HCT116 (cell line): ENCODE measurements around the gene FDXR. TPM values are rescaled to one million over a fixed set of nuclear protein-coding genes. Genes with fewer than 3 reads are reported as not detected.

Source experiments
- ATAC-seq: fragments of 200-7000 bp; cut with Tn5 transposase; 2 replicates; pipeline ENCODE4 v1.9.1; 2020; ENCODE audit warnings: mild to moderate bottlenecking, moderate library complexity
- BruUV-seq: library from RNA; stranded (reverse); fragments of 400-500 nt; replicated peaks from 2 replicates; lab custom pipeline; 2021; lab: Mats Ljungman, UMichigan
- CTCF ChIA-PET: fragments of 300-600 bp; sonication (Branson Sonifier 250); formaldehyde crosslinking; loops from one replicate; lab custom pipeline; 2021; ENCODE audit warnings: antibody characterized with exemption; lab: Charles Lee
- POLR2A ChIA-PET: fragments of 300-600, 350-600 bp; sonication (Branson Sonifier 250); formaldehyde crosslinking; loops from one replicate; lab custom pipeline; 2021; ENCODE audit warnings: antibody characterized with exemption; lab: Charles Lee
- RAD21 ChIA-PET, 2 experiments: fragments of 300-600 bp; sonication (Branson Sonifier 250); formaldehyde crosslinking; loops; one replicate each; lab custom pipeline; 2023; ENCODE audit warnings: low total read pairs in 2 of 2; ENCODE audit not compliant: uncharacterized antibody in 2 of 2, unreplicated experiment in 2 of 2, low non-redundant PET in 1 of 2; lab: Charles Lee
- DNase-seq: peaks from one replicate; pipeline ENCODE4 v3.0.0-alpha.2; 2010; ENCODE audit warnings: low read depth, low spot score
- H2AFZ ChIP-seq: fragments of 200-600 bp; shearing (Covaris generic), sonication (generic); 2 replicates; pipeline ENCODE4 v1.6.1; 2017; ENCODE audit warnings: low read depth, mixed run types, mixed read lengths, antibody characterized with exemption, low read length; ENCODE audit not compliant: poor library complexity, severe bottlenecking
- H3K27ac ChIP-seq: 2 replicates; pipeline ENCODE4 v1.5.1; 2012; ENCODE audit warnings: low read depth, low read length
- H3K27me3 ChIP-seq: fragments of 200-600 bp; sonication (generic); 2 replicates; pipeline ENCODE4 v1.6.1; 2016; ENCODE audit warnings: mixed run types, low read length, mixed read lengths; ENCODE audit not compliant: insufficient read depth
- H3K36me3 ChIP-seq, 2 experiments: fragments of 200-500 bp in 1 of 2; fragments of 200-600 bp in 1 of 2; sonication (Bioruptor generic) in 1 of 2; sonication (generic) in 1 of 2; 2 replicates each; pipeline versions ENCODE4 v1.5.1 to v1.6.1; 2014 to 2016; ENCODE audit warnings: low read length in 2 of 2, inconsistent platforms in 1 of 2, mixed read lengths in 1 of 2, mixed run types in 1 of 2; ENCODE audit not compliant: insufficient read depth in 2 of 2, control insufficient read depth in 1 of 2
- H3K4me1 ChIP-seq, 2 experiments: fragments of 200-600 bp in 1 of 2; sonication (generic) in 1 of 2; 2 replicates each; pipeline versions ENCODE4 v1.5.1 to v1.6.1; 2012 to 2017; ENCODE audit warnings: low read length in 2 of 2, inconsistent platforms in 1 of 2, mild to moderate bottlenecking in 1 of 2, mixed read lengths in 1 of 2, mixed run types in 1 of 2, moderate library complexity in 1 of 2; ENCODE audit not compliant: insufficient read depth in 2 of 2, control insufficient read depth in 1 of 2
- H3K4me2 ChIP-seq: fragments of 200-600 bp; sonication (generic); 2 replicates; pipeline ENCODE4 v1.6.1; 2017; ENCODE audit warnings: mixed run types, low read length, mixed read lengths
- H3K4me3 ChIP-seq, 2 experiments: fragments of 200-600 bp in 1 of 2; sonication (generic) in 1 of 2; replicated peaks in 1 of 2; 2 replicates each; pipeline ENCODE4 v1.5.1; 2011 to 2016; ENCODE audit warnings: low read length in 2 of 2, control low read depth in 1 of 2, low read depth in 1 of 2, mild to moderate bottlenecking in 1 of 2, mixed read lengths in 1 of 2, mixed run types in 1 of 2
- H3K79me2 ChIP-seq: fragments of 200-600 bp; sonication (generic); 2 replicates; pipeline ENCODE4 v1.6.1; 2017; ENCODE audit warnings: mild to moderate bottlenecking, mixed run types, low read length, moderate library complexity, mixed read lengths; ENCODE audit not compliant: insufficient read depth
- H3K9ac ChIP-seq: fragments of 200-600 bp; sonication (generic); 2 replicates; pipeline ENCODE4 v1.6.1; 2016; ENCODE audit warnings: low read length, mixed read lengths
- H3K9me2 ChIP-seq: fragments of 200-600 bp; sonication (generic), shearing (Covaris generic); 2 replicates; pipeline ENCODE4 v1.6.1; 2017; ENCODE audit warnings: mixed run types, mild to moderate bottlenecking, moderate library complexity; ENCODE audit not compliant: insufficient read depth
- H3K9me3 ChIP-seq, 2 experiments: fragments of 200-500 bp in 1 of 2; fragments of 200-600 bp in 1 of 2; sonication (Bioruptor generic) in 1 of 2; sonication (generic) in 1 of 2; 2 replicates each; pipeline ENCODE4 v1.6.1; 2014 to 2017; ENCODE audit warnings: low read length in 2 of 2, mixed read lengths in 2 of 2, inconsistent platforms in 1 of 2, low read depth in 1 of 2, mild to moderate bottlenecking in 1 of 2, mixed run types in 1 of 2, moderate library complexity in 1 of 2; ENCODE audit not compliant: control insufficient read depth in 1 of 2, insufficient read depth in 1 of 2
- H4K20me1 ChIP-seq: fragments of 200-600 bp; sonication (generic), shearing (Covaris generic); 2 replicates; pipeline ENCODE4 v1.6.1; 2017; ENCODE audit warnings: mixed run types, mild to moderate bottlenecking, moderate library complexity; ENCODE audit not compliant: insufficient read depth
- CEBPB ChIP-seq: IDR thresholded peaks from 2 replicates; pipeline ENCODE4 v1.6.1; 2012; ENCODE audit warnings: low read depth
- ELF1 ChIP-seq: IDR thresholded peaks from 2 replicates; pipeline ENCODE4 v1.6.1; 2012; ENCODE audit warnings: low read depth, borderline replicate concordance
- EZH2 ChIP-seq: fragments of 200-600 bp; sonication (generic); IDR thresholded peaks from 2 replicates; pipeline ENCODE4 v1.6.1; 2017; ENCODE audit warnings: antibody characterized with exemption, mixed run types
- EZH2phosphoT487 ChIP-seq: fragments of 200-600 bp; IDR thresholded peaks from 2 replicates; pipeline ENCODE4 v1.6.1; 2018; ENCODE audit warnings: antibody characterized with exemption, borderline replicate concordance
- FOSL1 ChIP-seq: IDR thresholded peaks from 2 replicates; pipeline ENCODE4 v1.6.1; 2012; ENCODE audit warnings: low read depth
- MAX ChIP-seq: IDR thresholded peaks from 2 replicates; pipeline ENCODE4 v1.6.1; 2012
- POLR2AphosphoS5 ChIP-seq: IDR thresholded peaks from 2 replicates; pipeline ENCODE4 v1.6.1; 2011; ENCODE audit warnings: mild to moderate bottlenecking, low read depth, low read length, moderate library complexity
- RAD21 ChIP-seq: IDR thresholded peaks from 2 replicates; pipeline ENCODE4 v1.6.1; 2012; ENCODE audit warnings: low read depth, mild to moderate bottlenecking
- SIN3A ChIP-seq: IDR thresholded peaks from 2 replicates; pipeline ENCODE4 v1.6.1; 2012; ENCODE audit warnings: low read depth
- SRF ChIP-seq: IDR thresholded peaks from 2 replicates; pipeline ENCODE4 v1.6.1; 2012; ENCODE audit warnings: low read depth
- YY1 ChIP-seq: IDR thresholded peaks from 2 replicates; pipeline ENCODE4 v1.6.1; 2011; ENCODE audit warnings: low read length, low read depth, moderate library complexity, mild to moderate bottlenecking; ENCODE audit not compliant: insufficient replicate concordance; ENCODE audit errors: extremely low read depth
- ZFX ChIP-seq: fragments of 450-650 bp; IDR thresholded peaks from 2 replicates; pipeline ENCODE4 v1.6.1; 2017
- ZNF274 ChIP-seq: fragments of 200-500 bp; sonication (Bioruptor generic); IDR thresholded peaks from 2 replicates; pipeline ENCODE4 v1.6.1; 2014; ENCODE audit warnings: mild to moderate bottlenecking, low read depth, low read length, inconsistent platforms
- intact Hi-C: fragments of 100-400 bp; cut with micrococcal nuclease; formaldehyde crosslinking; loops from 2 replicates; pipeline ENCODE4 v1.10.0; 2022
- total RNA-seq: library from RNA; stranded (reverse); gene quantifications from one replicate; pipeline ENCODE4 v1.2.1, GENCODE V29; 2021; ENCODE audit not compliant: unreplicated experiment
- TF ChIP-seq, protein P1 (sequence below): IDR thresholded peaks from 2 replicates; pipeline ENCODE4 v1.6.1; 2011; ENCODE audit warnings: mild to moderate bottlenecking, low read length, moderate library complexity; ENCODE audit not compliant: insufficient replicate concordance; ENCODE audit errors: extremely low read depth
- TF ChIP-seq, protein P2 (sequence below): IDR thresholded peaks from 2 replicates; pipeline ENCODE4 v1.6.1; 2012

Gene FDXR
- total RNA-seq, 1 experiment from 2014 or later = 98.8 TPM

DNA sequence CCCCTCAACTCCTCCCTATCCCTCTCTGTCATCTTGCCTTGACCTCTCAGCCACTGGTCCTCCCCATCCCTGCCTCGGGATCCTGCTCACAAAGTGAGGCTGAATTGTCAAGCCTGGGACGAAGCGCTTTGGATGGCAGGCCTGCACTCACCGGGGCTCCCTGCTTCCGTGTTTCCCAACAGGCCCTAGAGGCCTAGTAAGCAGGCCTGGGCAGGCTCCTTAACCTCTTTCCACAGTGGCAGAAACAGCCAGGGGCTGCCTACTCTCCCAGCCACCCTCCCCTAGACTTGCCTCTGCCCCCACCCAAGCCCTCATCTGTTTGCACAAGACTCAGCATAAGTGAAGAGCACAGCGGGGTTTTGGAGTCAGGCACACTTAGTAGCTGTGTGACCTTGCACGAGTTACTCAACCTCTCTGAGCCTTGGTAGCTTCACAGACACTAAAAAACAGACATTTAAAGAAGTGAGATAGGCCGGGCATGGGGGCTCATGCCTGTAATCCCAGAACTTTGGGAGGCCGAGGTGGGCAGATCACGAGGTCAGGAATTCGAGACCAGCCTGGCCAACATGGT, 25.7 kb upstream of the FDXR start:
- Histone ChIP-seq H4K20me1 (no peaks in the 10 kb centered on the region), H3K36me3 (no peaks in the 10 kb centered on the region), H3K4me2 (no peak overlapping the region), H3K9me2 (no peaks in the 10 kb centered on the region), H3K27ac (no peak overlapping the region), H3K27me3 (peaks cover 6% of the 10 kb centered on the region; the same call in 1 of the 2 replicates), H3K79me2 (no peaks in the 10 kb centered on the region), H3K4me3 (no peak overlapping the region), H3K4me1 (peaks cover 3 to 12% of the 10 kb centered on the region in 2 experiments), H3K9ac (no peak overlapping the region), H2AFZ (no peak overlapping the region), H3K9me3 (no peaks in the 10 kb centered on the region)
- RAD21 ChIA-PET = no interaction called here
- BruUV-seq = no TSS peak
- DNase-seq (no peak), ATAC-seq (no peak)
- intact Hi-C loops = no loop called here
- CTCF ChIA-PET = no interaction called here
- no peak for TF ChIP-seq RAD21
- TF ChIP-seq, protein P1, sequence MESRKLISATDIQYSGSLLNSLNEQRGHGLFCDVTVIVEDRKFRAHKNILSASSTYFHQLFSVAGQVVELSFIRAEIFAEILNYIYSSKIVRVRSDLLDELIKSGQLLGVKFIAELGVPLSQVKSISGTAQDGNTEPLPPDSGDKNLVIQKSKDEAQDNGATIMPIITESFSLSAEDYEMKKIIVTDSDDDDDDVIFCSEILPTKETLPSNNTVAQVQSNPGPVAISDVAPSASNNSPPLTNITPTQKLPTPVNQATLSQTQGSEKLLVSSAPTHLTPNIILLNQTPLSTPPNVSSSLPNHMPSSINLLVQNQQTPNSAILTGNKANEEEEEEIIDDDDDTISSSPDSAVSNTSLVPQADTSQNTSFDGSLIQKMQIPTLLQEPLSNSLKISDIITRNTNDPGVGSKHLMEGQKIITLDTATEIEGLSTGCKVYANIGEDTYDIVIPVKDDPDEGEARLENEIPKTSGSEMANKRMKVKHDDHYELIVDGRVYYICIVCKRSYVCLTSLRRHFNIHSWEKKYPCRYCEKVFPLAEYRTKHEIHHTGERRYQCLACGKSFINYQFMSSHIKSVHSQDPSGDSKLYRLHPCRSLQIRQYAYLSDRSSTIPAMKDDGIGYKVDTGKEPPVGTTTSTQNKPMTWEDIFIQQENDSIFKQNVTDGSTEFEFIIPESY = no peak
- no peak for TF ChIP-seq SIN3A
- no peak for TF ChIP-seq FOSL1
- no peak for TF ChIP-seq SRF
- no peak for TF ChIP-seq ZFX
- TF ChIP-seq, protein P2, sequence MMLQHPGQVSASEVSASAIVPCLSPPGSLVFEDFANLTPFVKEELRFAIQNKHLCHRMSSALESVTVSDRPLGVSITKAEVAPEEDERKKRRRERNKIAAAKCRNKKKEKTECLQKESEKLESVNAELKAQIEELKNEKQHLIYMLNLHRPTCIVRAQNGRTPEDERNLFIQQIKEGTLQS = no peak
- TF ChIP-seq ZNF274 = no peak
- no peak for TF ChIP-seq CEBPB
- no peak for TF ChIP-seq YY1
- TF ChIP-seq POLR2AphosphoS5 = no peak
- no peak for TF ChIP-seq EZH2phosphoT487
- TF ChIP-seq ELF1 = no peak
- TF ChIP-seq EZH2 = no peak
- no peak for TF ChIP-seq MAX
- POLR2A ChIA-PET = no interaction called here
